OCI-LY7 (cell line): ENCODE results near the gene GNA12.

Source experiments
- EZH2phosphoT487 ChIP-seq: fragments of 200-600 bp; sonication (generic); IDR thresholded peaks from 2 replicates; pipeline ENCODE4 v1.6.1; 2018; ENCODE audit warnings: low read depth, borderline replicate concordance, mild to moderate bottlenecking, mixed run types, antibody characterized with exemption, low read length, moderate library complexity, mixed read lengths
- TF ChIP-seq, protein P1 (sequence below): fragments of 200-600 bp; sonication (generic); conservative IDR thresholded peaks from 2 replicates; pipeline ENCODE4 v1.5.1; 2014; ENCODE audit warnings: mild to moderate bottlenecking, antibody characterized with exemption, low read length, moderate library complexity, mixed read lengths

DNA sequence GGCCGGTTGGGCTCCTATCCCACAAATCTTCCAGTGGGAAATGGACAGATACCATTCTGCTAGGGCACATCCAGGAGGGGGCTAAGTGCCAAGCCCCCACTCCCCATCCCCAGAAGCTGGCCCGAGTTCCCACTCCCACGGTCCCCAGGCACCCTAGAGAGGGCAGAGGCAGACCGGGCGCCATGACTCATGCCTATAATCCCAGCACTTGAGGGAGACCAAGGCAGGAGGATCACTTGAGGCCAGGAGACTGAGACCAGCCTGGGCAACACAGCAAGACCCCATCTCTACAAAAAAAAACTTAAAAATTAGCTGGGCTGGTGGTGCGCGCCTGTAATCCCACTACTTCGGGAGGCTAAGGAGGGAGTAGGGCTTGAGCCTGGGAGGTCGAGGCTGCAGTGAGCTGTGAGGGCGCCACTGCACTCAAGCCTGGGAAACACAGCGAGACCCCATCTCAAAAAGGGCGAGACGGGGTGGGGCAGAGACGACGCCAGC lies 870 bp downstream of the GNA12 start:
- TF ChIP-seq, protein P1, sequence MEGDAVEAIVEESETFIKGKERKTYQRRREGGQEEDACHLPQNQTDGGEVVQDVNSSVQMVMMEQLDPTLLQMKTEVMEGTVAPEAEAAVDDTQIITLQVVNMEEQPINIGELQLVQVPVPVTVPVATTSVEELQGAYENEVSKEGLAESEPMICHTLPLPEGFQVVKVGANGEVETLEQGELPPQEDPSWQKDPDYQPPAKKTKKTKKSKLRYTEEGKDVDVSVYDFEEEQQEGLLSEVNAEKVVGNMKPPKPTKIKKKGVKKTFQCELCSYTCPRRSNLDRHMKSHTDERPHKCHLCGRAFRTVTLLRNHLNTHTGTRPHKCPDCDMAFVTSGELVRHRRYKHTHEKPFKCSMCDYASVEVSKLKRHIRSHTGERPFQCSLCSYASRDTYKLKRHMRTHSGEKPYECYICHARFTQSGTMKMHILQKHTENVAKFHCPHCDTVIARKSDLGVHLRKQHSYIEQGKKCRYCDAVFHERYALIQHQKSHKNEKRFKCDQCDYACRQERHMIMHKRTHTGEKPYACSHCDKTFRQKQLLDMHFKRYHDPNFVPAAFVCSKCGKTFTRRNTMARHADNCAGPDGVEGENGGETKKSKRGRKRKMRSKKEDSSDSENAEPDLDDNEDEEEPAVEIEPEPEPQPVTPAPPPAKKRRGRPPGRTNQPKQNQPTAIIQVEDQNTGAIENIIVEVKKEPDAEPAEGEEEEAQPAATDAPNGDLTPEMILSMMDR, result 0 out of 2 replicates have a peak, but pooled peaks have one; percentile 33
- TF ChIP-seq EZH2phosphoT487, result no peak
